Activated B cell treated with CpG ODN at 0.5 μM for 24 hours (primary cell): ENCODE measurements around the gene FUZ. TPM values are rescaled to one million over a fixed set of nuclear protein-coding genes. Genes with fewer than 3 reads are reported as not detected.

Source experiments
- ATAC-seq: fragments of 200-7000 bp; cut with Tn5 transposase; one replicate; pipeline ENCODE4 v1.10.0; 2021; ENCODE audit warnings: low read depth, mild to moderate bottlenecking, moderate library complexity
- CTCF ChIA-PET: fragments of 350-600 bp; sonication (Branson Sonifier 250); formaldehyde crosslinking; loops from one replicate; lab custom pipeline; 2021; ENCODE audit warnings: antibody characterized with exemption; lab: Charles Lee
- POLR2A ChIA-PET: fragments of 350-600 bp; sonication (Branson Sonifier 250); formaldehyde crosslinking; loops from one replicate; lab custom pipeline; 2021; ENCODE audit warnings: antibody characterized with exemption; lab: Charles Lee
- DNase-seq: peaks from one replicate; pipeline ENCODE4 v3.0.0; 2022
- H3K27ac Mint-ChIP-seq: one replicate; pipeline ENCODE4 v1.8.0; 2020; ENCODE audit warnings: mixed read lengths
- H3K27me3 Mint-ChIP-seq: one replicate; pipeline ENCODE4 v1.8.0; 2021; ENCODE audit warnings: mixed read lengths
- H3K36me3 Mint-ChIP-seq: one replicate; pipeline ENCODE4 v1.8.0; 2021; ENCODE audit warnings: low read depth, mixed read lengths
- H3K4me1 Mint-ChIP-seq: one replicate; pipeline ENCODE4 v1.8.0; 2021; ENCODE audit warnings: mixed read lengths
- H3K4me3 Mint-ChIP-seq: one replicate; pipeline ENCODE4 v1.8.0; 2020; ENCODE audit warnings: mild to moderate bottlenecking, mixed read lengths
- H3K9me3 Mint-ChIP-seq: one replicate; pipeline ENCODE4 v1.8.0; 2020; ENCODE audit warnings: mixed read lengths
- CTCF ChIP-seq: fragments of 200-600 bp; IDR thresholded peaks from one replicate; pipeline ENCODE4 v1.8.0; 2022; ENCODE audit warnings: antibody characterized with exemption, mild to moderate bottlenecking
- intact Hi-C: fragments of 100-400 bp; cut with micrococcal nuclease; formaldehyde crosslinking; loops from one replicate; pipeline ENCODE4 v1.15.1; 2024
- total RNA-seq: library from RNA; stranded (reverse); gene quantifications from 2 replicates; pipeline ENCODE4 v1.2.3, GENCODE V29; 2022

Gene FUZ
- total RNA-seq, 1 donor from 2014 or later: 12.0 TPM

GRCh38 chr19:49847731-49848696 is 34.9 kb upstream of the FUZ start:
- ChIA-PET POLR2A (interaction anchor here (0.7 to 2.9 kb wide), 11 partner anchors 20 to 656 kb away, joined by 3 to 20 read pairs (median 5); partner anchors contain the start of genes AKT1S1, FUZ, PNKP and RRAS), CTCF (no interaction called here)
- no peak for DNase-seq
- Mint-ChIP-seq H3K27ac (peak overlapping the region; percentile 15), H3K9me3 (peaks cover 2% of the 10 kb centered on the region), H3K4me1 (peaks cover 68% of the 10 kb centered on the region), H3K27me3 (no peaks in the 10 kb centered on the region), H3K36me3 (peaks cover 3% of the 10 kb centered on the region), H3K4me3 (peak overlapping the region; percentile 32)
- no peak for TF ChIP-seq CTCF
- no peak for ATAC-seq
- intact Hi-C loops: no loop called here

- Mint-ChIP-seq H3K9me3 (peaks cover 2% of the 10 kb centered on the region), H3K4me3 (no peak overlapping the region), H3K27me3 (no peaks in the 10 kb centered on the region), H3K27ac (peak overlapping the region; percentile 50), H3K4me1 (peaks cover 64% of the 10 kb centered on the region), H3K36me3 (peaks cover 1% of the 10 kb centered on the region)
- TF ChIP-seq CTCF: no peak
- DNase-seq: no peak
- intact Hi-C loops: no loop called here
- CTCF ChIA-PET: no interaction called here
- POLR2A ChIA-PET: no interaction called here
- ATAC-seq: no peak
Observed at GRCh38 chr19:49846408-49846807, 33.3 kb upstream of the FUZ start.

GRCh38 chr19:49845414-49845813 is 32.3 kb upstream of the FUZ start:
- H3K4me1 Mint-ChIP-seq: peaks cover 64% of the 10 kb centered on the region
- no peaks in the 10 kb centered on the region for H3K27me3 Mint-ChIP-seq
- intact Hi-C loops: no loop called here
- H3K4me3 Mint-ChIP-seq: no peak overlapping the region
- DNase-seq: no peak
- peak overlapping the region; percentile 82 for H3K27ac Mint-ChIP-seq
- CTCF ChIA-PET: no interaction called here
- POLR2A ChIA-PET: interaction anchor here (1.0 to 2.3 kb wide), 4 partner anchors 23 to 45 kb away, joined by 3 to 16 read pairs (median 10); partner anchors contain the start of genes AKT1S1, FUZ and TBC1D17
- no peak for TF ChIP-seq CTCF
- peaks cover 2% of the 10 kb centered on the region for H3K9me3 Mint-ChIP-seq
- no peak for ATAC-seq
- peaks cover 5% of the 10 kb centered on the region for H3K36me3 Mint-ChIP-seq

GRCh38 chr19:49844138-49845095 is 31.3 kb upstream of the FUZ start:
- no peaks in the 10 kb centered on the region for H3K27me3 Mint-ChIP-seq
- peak overlapping the region; percentile 45 for H3K4me3 Mint-ChIP-seq
- CTCF ChIA-PET: no interaction called here
- POLR2A ChIA-PET: interaction anchor here (0.7 to 2.3 kb wide), 12 partner anchors 16 to 666 kb away, joined by 3 to 20 read pairs (median 6); partner anchors contain the start of genes AKT1S1, FUZ, IL4I1 and MED25
- DNase-seq (no peak), ATAC-seq (no peak)
- H3K36me3 Mint-ChIP-seq: peaks cover 14% of the 10 kb centered on the region
- TF ChIP-seq CTCF: no peak
- H3K4me1 Mint-ChIP-seq: peaks cover 55% of the 10 kb centered on the region
- peaks cover 2% of the 10 kb centered on the region for H3K9me3 Mint-ChIP-seq
- intact Hi-C loops: no loop called here
- peak overlapping the region; percentile 82 for H3K27ac Mint-ChIP-seq
